GM12872 (cell line): ENCODE results near the gene NIPBL.

Experiments used
- CTCF ChIP-seq: IDR thresholded peaks from 3 replicates; pipeline ENCODE4 v1.5.1; 2011; ENCODE audit warnings: low read depth, mild to moderate bottlenecking, low read length, moderate library complexity; ENCODE audit not compliant: insufficient read depth

Gene NIPBL

DNA sequence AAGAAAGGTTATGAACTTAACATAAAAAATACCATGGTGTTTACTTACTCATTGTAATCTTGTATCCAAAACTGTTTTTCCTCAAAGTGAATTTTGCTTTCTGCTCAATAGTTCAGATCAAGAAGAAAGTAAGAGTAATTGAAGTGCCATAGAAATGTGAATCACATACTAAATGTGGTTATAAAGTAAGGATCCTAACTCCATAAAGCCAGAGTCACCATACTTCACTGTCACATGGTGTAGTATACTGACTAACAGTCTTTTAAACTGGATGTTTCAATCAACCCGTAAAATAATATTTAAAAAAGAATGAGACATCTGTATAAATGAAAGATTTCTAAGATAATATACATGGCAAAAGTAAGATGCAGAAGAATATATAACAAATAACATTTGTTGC is 72.1 kb downstream of the NIPBL start:
- TF ChIP-seq CTCF: no peak

DNA sequence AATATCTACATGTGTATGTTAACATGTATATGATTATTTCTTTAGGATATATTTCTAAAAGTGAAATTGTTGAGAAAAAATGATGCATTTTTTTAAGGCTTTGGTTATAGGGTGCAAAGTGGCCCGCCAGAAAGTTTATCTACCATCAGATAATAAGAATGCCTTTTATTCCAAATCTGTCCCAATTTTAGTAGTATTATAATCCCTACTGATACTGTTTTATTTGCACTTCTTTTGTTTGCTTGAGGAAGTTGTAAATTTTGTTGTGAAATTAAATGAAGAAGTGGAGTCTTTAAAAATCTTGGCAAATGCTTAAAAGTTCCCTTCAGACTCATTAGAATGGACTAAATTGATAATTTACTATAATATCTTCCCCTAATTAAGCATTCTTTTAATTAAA is 73.0 kb downstream of the NIPBL start:
- TF ChIP-seq CTCF: no peak

- no peak for TF ChIP-seq CTCF
Observed at GRCh38 chr5:36950586-36951457, 74.3 kb downstream of the NIPBL start.

GRCh38 chr5:36953043-36953442 is 76.5 kb downstream of the NIPBL start:
- no peak for TF ChIP-seq CTCF

DNA sequence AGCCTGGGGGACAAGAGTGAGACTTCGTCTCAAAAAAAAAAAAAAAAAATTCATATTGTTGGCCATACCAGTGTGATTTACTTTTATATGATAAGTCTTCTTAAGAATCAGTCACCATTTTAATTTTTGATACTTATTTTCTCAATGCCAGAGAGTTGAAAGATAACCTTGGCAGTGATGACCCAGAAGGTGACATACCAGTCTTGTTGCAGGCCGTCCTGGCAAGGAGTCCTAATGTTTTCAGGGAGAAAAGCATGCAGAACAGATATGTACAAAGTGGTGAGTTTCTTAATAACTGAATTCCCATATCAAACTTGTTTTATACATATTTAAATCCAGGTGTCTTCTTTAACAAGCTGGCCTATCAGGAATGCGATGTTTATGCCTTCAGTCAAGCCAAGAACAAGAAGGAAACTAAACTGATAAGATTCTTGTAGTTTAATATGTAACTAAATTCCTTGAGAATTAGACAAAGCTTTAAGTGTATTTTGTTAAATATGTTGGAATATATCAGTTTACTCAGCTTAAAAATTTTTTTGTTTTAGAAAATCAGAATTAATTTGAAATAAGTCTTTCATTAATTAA is 81.5 kb downstream of the NIPBL start:
- no peak for TF ChIP-seq CTCF

GRCh38 chr5:36958612-36959011 is 82.0 kb downstream of the NIPBL start:
- no peak for TF ChIP-seq CTCF

GRCh38 chr5:36965179-36965578 is 88.6 kb downstream of the NIPBL start:
- TF ChIP-seq CTCF: no peak
